H54 (cell line): ENCODE measurements around the gene ME3.
"Not testable (repeated sequence)": the region's sequence is repeated elsewhere in the genome, so short reads cannot be mapped to it uniquely, and the experiment has no call there.

Source experiments
- DNase-seq: peaks from one replicate; pipeline ENCODE4 v3.0.0; 2011; ENCODE audit warnings: low spot score, mixed read lengths; ENCODE audit not compliant: insufficient read length
- FAIRE-seq: peaks from 3 replicates; lab custom pipeline; 2011; peaks lifted over from hg19 to GRCh38; lab: Jason Lieb, UNC
- POLR2A ChIP-seq: IDR thresholded peaks from 2 replicates; pipeline ENCODE4 v1.6.1; 2011; ENCODE audit warnings: low read depth, mild to moderate bottlenecking, low read length

Gene ME3

DNA sequence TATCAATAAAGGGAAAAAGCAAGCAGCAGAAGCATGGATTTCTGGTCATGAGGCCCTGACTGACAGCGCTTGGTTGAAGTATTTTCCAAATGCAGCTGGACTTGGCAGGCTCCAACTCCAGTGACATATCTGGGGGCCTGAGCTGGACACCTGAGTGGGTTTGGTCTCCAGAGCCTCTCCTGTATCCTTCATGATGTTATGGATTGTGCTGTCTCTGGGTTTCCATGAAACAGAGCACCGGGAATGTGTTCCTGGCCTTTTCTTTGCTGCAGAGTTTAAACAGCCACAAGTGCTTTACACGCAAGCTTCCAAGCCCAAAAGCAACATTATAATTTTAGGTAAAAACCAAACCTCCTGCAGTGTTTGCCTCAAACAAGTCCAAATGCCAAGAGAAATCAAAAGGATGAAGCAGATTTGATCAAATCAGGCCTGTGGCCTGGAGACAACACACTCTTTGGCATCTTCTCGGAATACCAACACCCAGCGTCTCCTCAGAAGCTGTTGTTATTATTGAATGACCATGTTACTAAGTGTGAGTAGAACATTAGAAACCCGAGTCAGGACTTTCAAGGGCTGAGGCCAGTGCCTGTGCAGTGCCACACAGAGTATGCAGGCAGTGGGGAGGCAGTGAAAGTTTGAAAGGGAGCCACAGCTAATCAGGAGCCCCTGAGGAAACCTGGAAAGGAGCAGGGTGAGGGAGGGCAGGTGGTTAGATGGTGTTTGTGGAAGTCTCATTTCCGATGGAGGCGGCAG lies 42.0 kb downstream of the ME3 start:
- no peak for DNase-seq
- FAIRE-seq, result no peak
- TF ChIP-seq POLR2A, result no peak

DNA sequence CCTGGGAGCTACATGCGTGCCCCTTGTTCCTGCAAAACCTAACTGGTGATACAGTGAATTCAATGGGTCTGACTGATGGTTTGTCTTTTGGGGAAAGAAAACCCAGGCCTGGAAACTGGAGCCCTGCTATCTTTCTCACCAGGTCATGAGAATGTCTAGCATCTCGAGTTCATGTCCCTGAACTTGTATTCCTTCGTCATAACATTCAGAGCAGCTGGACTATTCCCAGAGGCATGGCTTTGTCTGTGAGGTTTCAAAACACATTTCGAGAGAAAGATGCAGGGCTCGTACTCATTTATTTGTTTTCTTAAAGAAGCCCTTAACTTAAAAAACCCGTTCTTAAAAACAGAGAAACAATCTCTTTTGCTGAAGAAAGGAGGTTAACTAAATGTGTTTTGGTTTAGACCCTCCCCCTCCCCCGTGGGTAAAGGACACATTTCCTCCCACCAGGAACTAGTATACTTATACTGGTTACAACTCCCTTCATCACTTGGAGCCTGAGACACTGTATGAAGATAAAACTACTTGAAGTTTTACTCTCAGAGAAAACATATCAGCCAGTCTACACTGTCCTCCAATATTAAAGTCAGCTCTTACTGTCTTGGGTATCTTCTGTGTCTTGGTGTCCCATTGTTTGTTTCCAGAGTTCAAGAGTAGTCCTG lies 43.2 kb downstream of the ME3 start:
- TF ChIP-seq POLR2A, result no peak
- FAIRE-seq, result no peak
- no peak for DNase-seq

- TF ChIP-seq POLR2A, result no peak
- no peak for FAIRE-seq
- DNase-seq, result no peak
Observed at GRCh38 chr11:86627776-86628455, 44.5 kb downstream of the ME3 start.

- no peak for FAIRE-seq
- no peak for DNase-seq
- TF ChIP-seq POLR2A, result no peak
Observed at GRCh38 chr11:86625981-86626380, 46.4 kb downstream of the ME3 start.

- TF ChIP-seq POLR2A, result no peak
- no peak for FAIRE-seq
- DNase-seq, result no peak
Observed at GRCh38 chr11:86625544-86625943, 46.9 kb downstream of the ME3 start.

DNA sequence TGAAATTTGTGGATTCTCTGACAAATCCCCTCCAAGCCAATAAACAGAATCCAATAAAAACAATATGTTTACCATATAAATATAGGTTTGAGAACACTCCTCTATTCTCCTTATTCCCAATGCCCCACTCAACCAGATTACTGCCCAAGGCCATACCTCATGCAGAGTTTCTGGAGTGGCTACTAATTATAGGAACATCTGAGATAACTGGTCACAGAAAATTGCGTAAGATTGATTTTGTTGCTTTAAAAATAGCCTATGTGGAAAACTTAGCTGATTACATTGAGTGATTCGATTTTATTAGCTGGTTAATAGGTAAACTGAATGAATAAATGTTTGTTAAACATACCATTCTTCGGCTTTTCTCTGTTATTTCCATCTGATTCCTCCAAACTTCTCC lies 48.0 kb downstream of the ME3 start:
- FAIRE-seq, result no peak
- no peak for DNase-seq
- no peak for TF ChIP-seq POLR2A

GRCh38 chr11:86623736-86624135 lies 48.7 kb downstream of the ME3 start:
- no peak for DNase-seq
- TF ChIP-seq POLR2A, result no peak
- no peak for FAIRE-seq

DNA sequence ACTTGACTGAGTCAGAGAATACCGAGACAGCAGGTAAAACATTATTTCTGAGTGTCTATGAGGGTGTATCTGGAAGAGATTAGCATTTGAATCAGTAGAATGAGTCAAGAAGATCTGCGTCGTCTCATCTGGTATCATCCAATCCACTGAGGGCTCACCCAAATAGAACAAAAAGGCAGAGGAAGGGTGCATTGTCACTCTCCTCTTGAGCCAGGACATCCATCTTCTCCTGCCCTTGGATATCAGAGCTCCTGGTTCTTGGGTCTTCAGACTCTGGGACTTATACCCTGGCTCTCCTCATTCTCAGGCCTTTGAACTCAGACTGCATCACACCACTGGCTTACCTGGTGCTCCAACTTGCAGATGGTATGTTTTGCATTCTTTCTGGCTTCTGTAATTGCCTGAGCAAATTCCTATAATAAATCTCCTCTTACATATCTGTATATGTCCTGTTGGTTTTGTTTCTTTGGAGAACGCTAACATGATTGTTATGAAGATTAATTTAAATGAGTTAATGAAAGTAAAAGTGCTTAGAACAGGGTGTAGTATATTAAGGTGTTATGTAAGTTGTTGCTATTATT lies 49.3 kb downstream of the ME3 start:
- no peak for DNase-seq
- no peak for TF ChIP-seq POLR2A
- no peak for FAIRE-seq

- FAIRE-seq, result no peak
- no peak for TF ChIP-seq POLR2A
- no peak for DNase-seq
Observed at GRCh38 chr11:86621854-86622253, 50.6 kb downstream of the ME3 start.

- no peak for TF ChIP-seq POLR2A
- FAIRE-seq, result no peak
- no peak for DNase-seq
Observed at GRCh38 chr11:86620891-86621521, 51.4 kb downstream of the ME3 start.

- FAIRE-seq, DNase-seq: not testable (repeated sequence)
Observed at GRCh38 chr11:86619428-86619827, 53.0 kb downstream of the ME3 start.

- FAIRE-seq (no peak), DNase-seq (no peak)
- TF ChIP-seq POLR2A, result no peak
Observed at GRCh38 chr11:86617502-86617901, 54.9 kb downstream of the ME3 start.

DNA sequence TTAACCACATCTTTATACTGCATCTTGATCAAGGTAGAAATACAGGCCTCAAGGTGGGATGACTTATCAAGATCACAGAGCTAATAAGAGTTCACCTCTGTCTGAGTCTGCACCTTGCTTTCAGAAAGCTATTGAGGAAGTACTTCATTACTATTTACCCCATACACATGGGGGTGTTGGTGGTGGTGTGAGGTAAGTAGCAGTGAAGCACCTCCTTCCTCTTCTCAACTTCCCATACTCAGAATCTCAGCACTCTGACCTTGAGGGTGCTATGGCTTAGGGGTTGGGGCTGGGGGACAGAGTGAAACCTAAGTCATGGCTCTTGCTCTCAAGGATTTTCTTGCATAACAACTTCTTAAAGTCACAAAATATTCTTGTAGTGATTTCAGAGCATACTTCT lies 56.9 kb downstream of the ME3 start:
- TF ChIP-seq POLR2A, result no peak
- no peak for FAIRE-seq
- DNase-seq, result no peak

GRCh38 chr11:86610559-86611341 lies 61.7 kb downstream of the ME3 start:
- FAIRE-seq (peak; percentile 33), DNase-seq (no peak)
- no peak for TF ChIP-seq POLR2A
